Lower lobe of right lung (tissue), 2 donors: ENCODE data around the gene DNMBP. TPM values are rescaled to one million over a fixed set of nuclear protein-coding genes. Genes with fewer than 3 reads are reported as not detected.

ENCODE experiments used
- ATAC-seq, 2 donors: fragments of 200-7000 bp; cut with Tn5 transposase; one replicate each; pipeline ENCODE4 v1.9.1; 2020 to 2022; ENCODE audit warnings: mild to moderate bottlenecking in 2 of 2, moderate library complexity in 2 of 2
- DNase-seq: peaks from one replicate; pipeline ENCODE4 v3.0.0-alpha.2; 2020
- H3K27ac ChIP-seq: fragments of 200-600 bp; one replicate; pipeline ENCODE4 v1.8.0; 2022
- H3K27me3 ChIP-seq: fragments of 200-600 bp; one replicate; pipeline ENCODE4 v1.8.0; 2022; ENCODE audit warnings: low read depth
- H3K36me3 ChIP-seq: fragments of 200-600 bp; one replicate; pipeline ENCODE4 v1.8.0; 2022; ENCODE audit warnings: mild to moderate bottlenecking
- H3K4me1 ChIP-seq: fragments of 200-600 bp; one replicate; pipeline ENCODE4 v1.8.0; 2022
- H3K4me3 ChIP-seq: fragments of 200-600 bp; one replicate; pipeline ENCODE4 v1.8.0; 2022; ENCODE audit warnings: mild to moderate bottlenecking
- H3K9me3 ChIP-seq: fragments of 200-600 bp; one replicate; pipeline ENCODE4 v1.8.0; 2022
- intact Hi-C: fragments of 100-400 bp; cut with DNase I; formaldehyde crosslinking; loops from one replicate; pipeline ENCODE4 v1.11.0; 2022
- total RNA-seq: library from RNA; stranded (reverse); fragmentation: NEBNext Ultra II Directional; extraction: Animal tissue kit (Norgen Biotek cat#: 25700); gene quantifications from one replicate; pipeline ENCODE4 v1.2.1, GENCODE V29; 2021
- TF ChIP-seq, protein P1 (sequence below): fragments of 200-600 bp; IDR thresholded peaks from one replicate; pipeline ENCODE4 v1.8.0; 2022; ENCODE audit warnings: antibody characterized with exemption, mild to moderate bottlenecking
- donor health status: DM: no; HTN: yes; CAD: no; lungs with severe emphysema.

The DNMBP gene
- total RNA-seq, 1 donor from 2014 or later, result 13.7 TPM

DNA sequence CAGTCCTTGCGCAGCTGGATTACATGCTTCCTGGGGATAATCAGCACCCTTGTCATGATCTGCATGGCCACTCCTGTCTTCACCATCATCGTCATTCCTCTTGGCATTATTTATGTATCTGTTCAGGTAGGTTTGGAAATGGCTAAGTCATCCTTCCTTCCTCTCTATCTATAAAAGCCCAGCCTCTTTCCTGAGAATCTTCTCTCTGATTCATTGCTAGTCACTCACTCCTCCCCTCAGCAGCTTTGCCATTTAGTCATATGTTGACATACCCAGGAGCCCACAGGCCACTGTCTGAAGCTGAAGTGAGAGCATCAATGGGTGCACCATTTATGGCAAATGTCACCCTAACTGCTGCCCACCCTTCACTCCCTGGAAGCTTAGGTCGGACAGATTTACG is 175.3 kb downstream of the DNMBP start:
- DNase-seq, result no peak
- TF ChIP-seq, protein P1, sequence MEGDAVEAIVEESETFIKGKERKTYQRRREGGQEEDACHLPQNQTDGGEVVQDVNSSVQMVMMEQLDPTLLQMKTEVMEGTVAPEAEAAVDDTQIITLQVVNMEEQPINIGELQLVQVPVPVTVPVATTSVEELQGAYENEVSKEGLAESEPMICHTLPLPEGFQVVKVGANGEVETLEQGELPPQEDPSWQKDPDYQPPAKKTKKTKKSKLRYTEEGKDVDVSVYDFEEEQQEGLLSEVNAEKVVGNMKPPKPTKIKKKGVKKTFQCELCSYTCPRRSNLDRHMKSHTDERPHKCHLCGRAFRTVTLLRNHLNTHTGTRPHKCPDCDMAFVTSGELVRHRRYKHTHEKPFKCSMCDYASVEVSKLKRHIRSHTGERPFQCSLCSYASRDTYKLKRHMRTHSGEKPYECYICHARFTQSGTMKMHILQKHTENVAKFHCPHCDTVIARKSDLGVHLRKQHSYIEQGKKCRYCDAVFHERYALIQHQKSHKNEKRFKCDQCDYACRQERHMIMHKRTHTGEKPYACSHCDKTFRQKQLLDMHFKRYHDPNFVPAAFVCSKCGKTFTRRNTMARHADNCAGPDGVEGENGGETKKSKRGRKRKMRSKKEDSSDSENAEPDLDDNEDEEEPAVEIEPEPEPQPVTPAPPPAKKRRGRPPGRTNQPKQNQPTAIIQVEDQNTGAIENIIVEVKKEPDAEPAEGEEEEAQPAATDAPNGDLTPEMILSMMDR, result no peak
- no peaks in the 10 kb centered on the region for H3K9me3 ChIP-seq
- H3K27ac ChIP-seq, result no peak overlapping the region
- intact Hi-C loops, result no loop called here
- H3K27me3 ChIP-seq, result no peaks in the 10 kb centered on the region
- H3K4me1 ChIP-seq, result no peaks in the 10 kb centered on the region
- H3K36me3 ChIP-seq, result no peaks in the 10 kb centered on the region
- H3K4me3 ChIP-seq, result no peak overlapping the region
- no peak for ATAC-seq

DNA sequence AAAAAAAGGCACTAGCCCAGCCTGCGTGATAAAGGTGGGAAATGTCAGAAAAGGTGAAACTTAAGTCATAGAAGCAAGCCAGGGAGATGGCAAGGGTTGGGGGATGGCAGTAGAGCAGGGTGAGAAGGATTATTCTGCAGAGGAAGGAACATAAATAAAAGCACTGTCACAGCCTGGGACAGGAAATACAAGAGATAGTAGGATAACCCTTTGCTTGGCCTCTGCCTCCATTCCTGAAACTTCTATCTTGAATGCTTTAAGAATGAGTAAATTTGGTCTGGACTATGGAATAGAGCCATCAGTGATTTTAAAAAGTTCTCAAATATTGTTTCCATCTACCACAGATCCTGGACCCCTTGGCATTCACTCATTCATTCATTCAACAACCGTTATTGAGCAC is 177.3 kb downstream of the DNMBP start:
- intact Hi-C loops, result no loop called here
- ATAC-seq (no peak), DNase-seq (no peak)
- H3K27ac ChIP-seq, result no peak overlapping the region
- no peaks in the 10 kb centered on the region for H3K27me3 ChIP-seq
- H3K4me1 ChIP-seq, result no peaks in the 10 kb centered on the region
- H3K9me3 ChIP-seq, result no peaks in the 10 kb centered on the region
- TF ChIP-seq, protein P1, result no peak
- H3K4me3 ChIP-seq, result no peak overlapping the region
- H3K36me3 ChIP-seq, result no peaks in the 10 kb centered on the region

DNA sequence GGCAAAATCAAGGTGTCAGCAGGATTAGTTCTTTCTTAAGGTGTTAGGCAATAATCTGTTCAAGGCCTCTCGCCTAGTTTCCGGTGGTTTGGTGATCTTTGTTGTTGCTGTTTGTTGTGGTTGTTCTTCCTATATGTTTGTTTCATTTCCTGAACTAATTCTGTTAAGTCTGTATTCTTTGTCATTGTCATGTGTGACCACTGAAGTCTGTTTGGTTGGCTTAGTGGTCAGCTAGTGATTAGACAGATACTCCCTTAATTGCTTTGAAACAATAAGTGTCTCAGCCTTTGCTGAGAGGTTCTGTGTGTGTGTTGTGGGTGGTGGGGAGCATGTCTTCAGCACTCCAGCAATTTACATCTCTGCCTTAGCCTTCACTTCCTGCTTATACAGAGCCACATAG is 181.3 kb downstream of the DNMBP start:
- no peak overlapping the region for H3K27ac ChIP-seq
- H3K4me3 ChIP-seq, result no peak overlapping the region
- DNase-seq, result no peak
- no peaks in the 10 kb centered on the region for H3K4me1 ChIP-seq
- no peaks in the 10 kb centered on the region for H3K27me3 ChIP-seq
- no peak for ATAC-seq
- TF ChIP-seq, protein P1, result no peak
- H3K9me3 ChIP-seq, result no peaks in the 10 kb centered on the region
- intact Hi-C loops, result no loop called here
- no peaks in the 10 kb centered on the region for H3K36me3 ChIP-seq

DNA sequence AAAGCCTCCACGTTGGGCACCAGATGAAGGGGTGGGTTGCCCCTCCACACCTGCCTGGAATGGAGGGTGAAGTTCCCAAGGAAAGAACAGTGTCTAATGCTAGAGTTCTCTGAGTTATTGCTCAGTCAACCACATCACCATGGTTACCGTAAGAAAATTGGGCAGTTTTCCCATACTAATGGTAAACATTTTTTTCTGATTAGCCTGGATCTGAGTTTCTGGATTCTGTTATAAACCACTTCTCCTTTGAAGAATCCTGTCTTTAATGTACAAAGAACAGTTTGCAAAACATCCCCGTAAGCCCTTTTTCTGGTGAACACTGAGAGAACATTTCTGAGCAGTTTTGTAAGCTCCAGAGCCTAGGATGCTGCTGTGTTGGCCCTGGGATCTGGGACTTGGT is 181.8 kb downstream of the DNMBP start:
- ATAC-seq (no peak), DNase-seq (no peak)
- Histone ChIP-seq H3K36me3 (no peaks in the 10 kb centered on the region), H3K4me3 (no peak overlapping the region), H3K4me1 (no peaks in the 10 kb centered on the region), H3K9me3 (no peaks in the 10 kb centered on the region), H3K27me3 (no peaks in the 10 kb centered on the region), H3K27ac (no peak overlapping the region)
- TF ChIP-seq, protein P1, result no peak
- intact Hi-C loops, result no loop called here

Other genes with a start within 250 kb of the DNMBP start
- 1.9 TPM for gene ABCC2, start 227.3 kb downstream of the DNMBP start, total RNA-seq
- gene CPN1, start 71.9 kb upstream of the DNMBP start, total RNA-seq, result not detected
- gene ERLIN1, start 176.1 kb upstream of the DNMBP start, total RNA-seq, result 31.9 TPM
- gene CHUK, start 219.6 kb upstream of the DNMBP start, total RNA-seq, result 20.0 TPM